Neural progenitor cell (in vitro differentiated cells): ENCODE measurements around the gene RAB11FIP3. TPM values are rescaled to one million over a fixed set of nuclear protein-coding genes. Genes with fewer than 3 reads are reported as not detected.
"Not testable (repeated sequence)": the region's sequence is repeated elsewhere in the genome, so short reads cannot be mapped to it uniquely, and the experiment has no call there.

ENCODE experiments used
- DNase-seq: peaks from one replicate; pipeline ENCODE4 v3.0.0-alpha.2; 2016; ENCODE audit warnings: low spot score
- H2AFZ ChIP-seq: fragments of 200-600 bp; sonication (generic); replicated peaks from 2 replicates; pipeline ENCODE4 v1.6.1; 2016; ENCODE audit warnings: antibody characterized with exemption
- H3F3A ChIP-seq: fragments of 200-600 bp; sonication (generic); 2 replicates; pipeline ENCODE4 v1.6.1; 2016; ENCODE audit warnings: antibody characterized with exemption, low read depth
- H3K27ac ChIP-seq: fragments of 200-600 bp; sonication (generic); 2 replicates; pipeline ENCODE4 v1.5.1; 2016; ENCODE audit warnings: mild to moderate bottlenecking
- H3K27me3 ChIP-seq: fragments of 200-600 bp; sonication (generic); 2 replicates; pipeline ENCODE4 v1.6.1; 2016; ENCODE audit warnings: mild to moderate bottlenecking, moderate library complexity
- H3K36me3 ChIP-seq: fragments of 200-600 bp; sonication (generic); 2 replicates; pipeline ENCODE4 v1.5.1; 2016
- H3K4me1 ChIP-seq: fragments of 200-600 bp; sonication (generic); 2 replicates; pipeline ENCODE4 v1.6.1; 2016; ENCODE audit warnings: mixed run types
- H3K4me2 ChIP-seq: fragments of 200-600 bp; sonication (generic); 2 replicates; pipeline ENCODE4 v1.6.1; 2016
- H3K4me3 ChIP-seq: fragments of 200-600 bp; sonication (generic); 2 replicates; pipeline ENCODE4 v1.5.1; 2016
- H3K79me2 ChIP-seq: fragments of 200-600 bp; sonication (generic); 2 replicates; pipeline ENCODE4 v1.6.1; 2016; ENCODE audit warnings: low read depth
- H3K9ac ChIP-seq: fragments of 200-600 bp; sonication (generic); 2 replicates; pipeline ENCODE4 v1.6.1; 2016
- H3K9me3 ChIP-seq: fragments of 200-600 bp; sonication (generic); 2 replicates; pipeline ENCODE4 v1.5.1; 2016; ENCODE audit warnings: low read depth
- H4K20me1 ChIP-seq: fragments of 200-600 bp; sonication (generic); 2 replicates; pipeline ENCODE4 v1.6.1; 2016; ENCODE audit warnings: low read depth
- H3K27ac Mint-ChIP-seq: 3 replicates; pipeline ENCODE4 v1.8.0; 2021; ENCODE audit warnings: mixed read lengths
- H3K27me3 Mint-ChIP-seq: 2 replicates; pipeline ENCODE4 v1.8.0; 2022; ENCODE audit warnings: low read depth, mild to moderate bottlenecking, inconsistent platforms, moderate library complexity, mixed read lengths; ENCODE audit not compliant: insufficient read depth
- H3K36me3 Mint-ChIP-seq: 3 replicates; pipeline ENCODE4 v1.8.0; 2021; ENCODE audit warnings: mixed read lengths
- H3K4me1 Mint-ChIP-seq: 3 replicates; pipeline ENCODE4 v1.8.0; 2021; ENCODE audit warnings: mixed read lengths
- H3K4me3 Mint-ChIP-seq: 3 replicates; pipeline ENCODE4 v1.8.0; 2021; ENCODE audit warnings: mild to moderate bottlenecking, moderate library complexity, mixed read lengths
- H3K9me3 Mint-ChIP-seq: 3 replicates; pipeline ENCODE4 v1.8.0; 2020; ENCODE audit warnings: mixed read lengths
- CTCF ChIP-seq: fragments of 200-600 bp; sonication (generic); IDR thresholded peaks from 2 replicates; pipeline ENCODE4 v1.5.1; 2017; ENCODE audit warnings: antibody characterized with exemption, mild to moderate bottlenecking
- EZH2 ChIP-seq: fragments of 200-600 bp; sonication (generic); IDR thresholded peaks from 2 replicates; pipeline ENCODE4 v1.6.1; 2017; ENCODE audit warnings: antibody characterized with exemption, mild to moderate bottlenecking, moderate library complexity
- EZH2phosphoT487 ChIP-seq: fragments of 200-600 bp; sonication (generic); IDR thresholded peaks from 2 replicates; pipeline ENCODE4 v1.6.1; 2017; ENCODE audit warnings: antibody characterized with exemption
- total RNA-seq: library from RNA; depleted of rRNA; stranded (reverse); fragments of >200 nt; gene quantifications from 2 replicates; pipeline ENCODE4 v1.2.3, GENCODE V29; 2015; ENCODE audit warnings: low replicate concordance

RAB11FIP3 gene
- total RNA-seq, 1 donor from 2014 or later: 15.5 TPM

GRCh38 chr16:468068-468821, 42.8 kb downstream of the RAB11FIP3 start:
- no peak overlapping the region for H2AFZ ChIP-seq
- H4K20me1 ChIP-seq: peaks cover 87% of the 10 kb centered on the region
- peaks cover 14% of the 10 kb centered on the region for H3K79me2 ChIP-seq
- TF ChIP-seq EZH2 (no peak), EZH2phosphoT487 (no peak), CTCF (no peak)
- no peaks in the 10 kb centered on the region for H3K9me3 Mint-ChIP-seq
- no peaks in the 10 kb centered on the region for H3K27me3 ChIP-seq
- H3K27me3 Mint-ChIP-seq: peaks cover 2% of the 10 kb centered on the region
- no peak overlapping the region for H3K9ac ChIP-seq
- H3K4me3 ChIP-seq: no peak overlapping the region
- no peaks in the 10 kb centered on the region for H3K36me3 ChIP-seq
- no peak overlapping the region for H3K27ac Mint-ChIP-seq
- peaks cover 11% of the 10 kb centered on the region for H3F3A ChIP-seq
- peaks cover 45% of the 10 kb centered on the region for H3K4me1 Mint-ChIP-seq
- no peak overlapping the region for H3K27ac ChIP-seq
- peaks cover 11% of the 10 kb centered on the region for H3K4me1 ChIP-seq
- H3K4me2 ChIP-seq: no peak overlapping the region
- peaks cover 6% of the 10 kb centered on the region for H3K36me3 Mint-ChIP-seq
- no peak overlapping the region for H3K4me3 Mint-ChIP-seq
- H3K9me3 ChIP-seq: no peaks in the 10 kb centered on the region
- DNase-seq: peak; percentile 36

GRCh38 chr16:469459-469858, 44.0 kb downstream of the RAB11FIP3 start:
- not testable (repeated sequence) for H3K9me3 Mint-ChIP-seq, H3K9ac ChIP-seq, H3K9me3 ChIP-seq, H3K4me3 ChIP-seq, DNase-seq, H3K36me3 ChIP-seq, H2AFZ ChIP-seq, H3K27ac Mint-ChIP-seq, H3K27ac ChIP-seq, H3K27me3 ChIP-seq, H3K4me2 ChIP-seq, H3K27me3 Mint-ChIP-seq, H3K4me3 Mint-ChIP-seq
- H3K4me1 ChIP-seq: peaks cover 20% of the 10 kb centered on the region
- H3K4me1 Mint-ChIP-seq: peaks cover 57% of the 10 kb centered on the region
- H3F3A ChIP-seq: peaks cover 14% of the 10 kb centered on the region
- H3K79me2 ChIP-seq: peaks cover 10% of the 10 kb centered on the region
- H3K36me3 Mint-ChIP-seq: peaks cover 12% of the 10 kb centered on the region
- peaks cover 92% of the 10 kb centered on the region for H4K20me1 ChIP-seq

- no peaks in the 10 kb centered on the region for H3K36me3 ChIP-seq
- H3K9ac ChIP-seq: no peak overlapping the region
- Mint-ChIP-seq H3K36me3 (peaks cover 20% of the 10 kb centered on the region), H3K27ac (peak overlapping the region; percentile 76), H3K4me1 (peaks cover 61% of the 10 kb centered on the region), H3K27me3 (peaks cover 2% of the 10 kb centered on the region), H3K4me3 (peak overlapping the region; percentile 10), H3K9me3 (no peaks in the 10 kb centered on the region)
- H2AFZ ChIP-seq: no peak overlapping the region
- peaks cover 5% of the 10 kb centered on the region for H3K79me2 ChIP-seq
- H3K27ac ChIP-seq: no peak overlapping the region
- H3K4me3 ChIP-seq: no peak overlapping the region
- peaks cover 25% of the 10 kb centered on the region for H3K4me1 ChIP-seq
- TF ChIP-seq EZH2phosphoT487: no peak
- TF ChIP-seq CTCF: no peak
- TF ChIP-seq EZH2: no peak
- H3K27me3 ChIP-seq: no peaks in the 10 kb centered on the region
- H3K4me2 ChIP-seq: no peak overlapping the region
- no peaks in the 10 kb centered on the region for H3K9me3 ChIP-seq
- peaks cover 92% of the 10 kb centered on the region for H4K20me1 ChIP-seq
- peaks cover 17% of the 10 kb centered on the region for H3F3A ChIP-seq
- no peak for DNase-seq
Observed at GRCh38 chr16:470418-470817, 45.0 kb downstream of the RAB11FIP3 start.
